HG02759 (cell line): Measurements from ENCODE around the gene C17orf107.
A peak's percentile ranks its signal among the peaks of the same experiment; 100 is the strongest.
"Not testable (repeated sequence)": the region's sequence is repeated elsewhere in the genome, so short reads cannot be mapped to it uniquely, and the experiment has no call there.

Experiments used
- ATAC-seq: cut with Tn5 transposase; IDR thresholded peaks from one replicate; pipeline ENCODE4 v1.9.1; 2021; ENCODE audit warnings: mild to moderate bottlenecking, moderate library complexity; ENCODE audit not compliant: unreplicated experiment

Gene C17orf107

DNA sequence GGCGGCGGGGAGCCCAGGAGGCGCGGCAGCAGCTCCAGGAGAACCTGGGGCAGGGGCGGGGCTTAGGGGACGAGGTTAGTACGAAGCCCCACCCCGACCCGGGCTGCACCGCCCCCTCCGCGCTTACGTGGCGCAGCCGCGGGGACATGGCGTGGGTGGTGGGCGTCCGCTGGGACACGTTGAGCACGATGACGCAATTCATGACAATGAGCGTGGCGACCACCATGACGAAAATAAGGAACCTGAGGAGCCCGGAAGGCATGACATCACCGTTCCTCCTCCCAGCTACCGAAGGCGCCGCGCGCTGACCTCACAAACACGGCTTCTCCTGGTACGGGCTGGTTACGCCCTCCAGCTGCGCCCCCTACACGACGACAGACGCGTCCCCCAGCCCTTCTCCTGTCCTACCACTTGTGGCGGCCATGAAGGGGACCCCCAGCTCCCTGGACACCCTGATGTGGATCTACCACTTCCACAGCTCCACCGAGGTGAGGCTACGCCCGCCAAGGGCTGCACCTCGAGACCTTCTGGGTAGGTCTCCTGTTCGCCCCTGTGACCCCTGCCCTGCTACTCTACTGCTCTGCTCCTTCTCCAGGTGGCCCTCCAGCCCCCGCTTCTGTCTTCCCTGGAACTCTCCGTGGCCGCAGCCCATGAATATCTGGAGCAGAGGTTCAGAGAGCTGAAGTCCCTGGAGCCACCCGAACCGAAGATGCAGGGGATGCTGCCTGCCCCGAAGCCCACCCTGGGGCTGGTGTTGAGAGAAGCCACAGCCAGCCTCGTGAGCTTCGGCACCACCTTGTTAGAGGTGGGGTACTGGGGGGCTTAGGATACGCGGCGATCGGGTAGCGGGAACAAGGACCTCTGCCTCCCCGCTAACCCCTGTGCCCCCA, at the start of gene C17orf107:
Gene C17orf107, plus strand, starts transcription at position 196 of the 890 bp plus-strand sequence. Its CDS starts 227 bp downstream, at position 423.
- ATAC-seq, result peak; percentile 68

DNA sequence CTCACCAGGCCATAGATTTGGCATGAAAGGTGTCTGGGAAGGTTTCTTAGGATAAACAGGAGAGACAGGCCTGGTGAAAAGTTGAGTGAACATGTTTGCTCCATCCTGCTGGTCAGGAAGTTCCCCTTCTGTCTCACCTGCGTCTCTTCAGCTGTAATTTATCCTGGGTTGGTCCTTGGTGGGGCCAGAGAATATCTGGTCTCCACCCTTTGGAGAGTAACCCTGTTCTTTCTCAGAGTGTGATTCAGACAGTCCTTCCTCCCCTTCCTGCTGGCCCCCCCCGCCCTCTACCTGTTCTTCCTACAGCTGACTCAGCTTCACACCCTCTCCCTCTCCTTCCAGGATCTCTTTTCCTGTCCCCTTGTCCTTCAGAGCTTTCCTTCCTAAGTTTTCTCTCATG, 49.1 kb upstream of the C17orf107 start:
- no peak for ATAC-seq

DNA sequence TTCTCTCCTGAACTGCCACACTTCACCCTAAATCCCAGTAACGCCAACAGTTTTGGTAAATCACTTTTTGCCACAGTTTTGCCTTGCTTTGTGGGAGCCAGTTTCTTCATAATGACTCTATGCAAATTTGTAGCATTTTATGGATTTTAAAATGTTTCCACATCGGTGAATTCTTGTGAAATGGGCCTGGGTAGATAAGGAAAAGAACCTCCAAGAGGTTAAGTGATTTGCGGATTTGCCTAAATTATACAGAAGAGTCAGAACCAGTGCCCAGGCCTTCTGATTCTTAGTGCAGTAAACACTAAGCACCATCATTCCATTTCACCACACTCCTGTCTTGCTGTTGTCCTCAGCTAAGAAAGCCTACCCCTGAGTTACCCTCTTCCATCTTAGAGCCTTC, 48.3 kb upstream of the C17orf107 start:
- no peak for ATAC-seq

DNA sequence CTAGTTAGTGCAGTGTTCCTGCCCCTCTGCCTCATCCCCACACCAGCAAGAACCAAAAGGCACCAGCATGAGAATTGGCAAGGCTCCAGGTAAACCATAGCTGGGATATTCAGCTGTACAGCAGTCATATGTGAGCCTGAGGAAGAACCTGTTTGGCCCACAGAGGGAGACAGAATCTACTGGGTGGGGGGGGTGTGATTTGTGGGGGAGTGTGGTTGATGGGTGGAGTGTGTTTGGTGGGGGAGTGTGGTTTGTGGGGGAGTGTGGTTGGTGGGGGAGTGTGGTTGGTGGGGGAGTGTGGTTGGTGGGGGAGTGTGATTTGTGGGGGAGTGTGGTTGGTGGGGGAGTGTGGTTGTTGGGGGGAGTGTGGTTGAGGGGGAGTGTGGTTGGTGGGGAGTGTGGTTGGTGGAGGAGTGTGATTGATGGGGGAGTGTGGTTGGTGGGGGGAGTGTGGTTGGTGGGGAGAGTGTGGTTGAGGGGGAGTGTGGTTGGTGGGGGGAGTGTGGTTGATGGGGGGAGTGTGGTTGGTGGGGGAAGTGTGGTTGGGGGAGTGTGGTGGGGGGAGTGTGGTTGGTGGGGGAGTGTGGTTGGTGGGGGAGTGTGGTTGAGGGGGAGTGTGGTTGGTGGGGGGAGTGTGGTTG, 46.6 kb upstream of the C17orf107 start:
- ATAC-seq, result no peak

DNA sequence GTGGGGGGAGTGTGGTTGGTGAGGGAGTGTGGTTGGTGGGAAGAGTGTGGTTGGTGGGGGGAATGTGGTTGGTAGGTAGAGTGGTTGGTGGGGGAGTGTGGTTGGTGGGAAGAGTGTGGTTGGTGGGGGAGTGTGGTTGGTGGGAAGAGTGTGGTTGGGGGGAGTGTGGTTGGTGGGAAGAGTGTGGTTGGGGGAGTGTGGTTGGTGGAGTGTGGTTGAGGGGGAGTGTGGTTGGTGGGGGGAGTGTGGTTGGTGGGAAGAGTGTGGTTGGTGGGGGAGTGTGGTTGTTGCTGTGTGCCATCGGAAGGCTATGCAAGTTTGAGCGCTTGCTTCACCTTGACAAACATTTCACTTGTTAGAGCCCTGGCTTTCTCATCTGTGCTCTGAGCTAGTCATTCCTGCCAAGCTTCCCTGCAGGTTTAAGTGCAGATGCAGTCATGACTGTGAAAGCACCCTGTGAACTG, 46.1 kb upstream of the C17orf107 start:
- no peak for ATAC-seq

DNA sequence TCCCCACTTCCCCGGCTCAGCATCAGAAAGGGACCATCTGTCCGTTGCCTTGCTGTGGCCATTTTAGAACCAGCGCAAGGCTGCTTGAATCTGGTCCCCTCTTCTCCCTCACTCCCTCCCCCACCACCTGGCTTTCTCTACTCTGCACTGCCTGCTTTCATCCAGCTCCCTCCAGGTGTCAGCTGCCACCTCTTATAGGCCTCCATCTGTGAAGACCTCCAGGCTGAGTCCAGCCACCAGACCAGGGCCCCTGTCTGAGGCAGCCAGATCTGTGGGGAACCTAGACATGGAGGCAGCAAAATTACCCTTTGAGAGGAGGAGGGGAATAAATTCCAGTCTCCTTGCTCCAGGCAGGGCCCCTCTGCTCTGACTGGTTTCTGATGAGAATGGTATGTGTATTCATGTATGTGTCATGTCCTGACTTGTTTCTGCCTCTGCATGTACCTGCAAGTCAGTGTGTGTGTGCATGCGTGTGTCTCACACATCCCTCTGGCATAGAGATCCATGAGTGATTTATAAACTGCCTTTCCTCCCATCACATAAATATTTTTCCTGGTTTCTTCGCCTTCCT, 45.1 kb upstream of the C17orf107 start:
- no peak for ATAC-seq

DNA sequence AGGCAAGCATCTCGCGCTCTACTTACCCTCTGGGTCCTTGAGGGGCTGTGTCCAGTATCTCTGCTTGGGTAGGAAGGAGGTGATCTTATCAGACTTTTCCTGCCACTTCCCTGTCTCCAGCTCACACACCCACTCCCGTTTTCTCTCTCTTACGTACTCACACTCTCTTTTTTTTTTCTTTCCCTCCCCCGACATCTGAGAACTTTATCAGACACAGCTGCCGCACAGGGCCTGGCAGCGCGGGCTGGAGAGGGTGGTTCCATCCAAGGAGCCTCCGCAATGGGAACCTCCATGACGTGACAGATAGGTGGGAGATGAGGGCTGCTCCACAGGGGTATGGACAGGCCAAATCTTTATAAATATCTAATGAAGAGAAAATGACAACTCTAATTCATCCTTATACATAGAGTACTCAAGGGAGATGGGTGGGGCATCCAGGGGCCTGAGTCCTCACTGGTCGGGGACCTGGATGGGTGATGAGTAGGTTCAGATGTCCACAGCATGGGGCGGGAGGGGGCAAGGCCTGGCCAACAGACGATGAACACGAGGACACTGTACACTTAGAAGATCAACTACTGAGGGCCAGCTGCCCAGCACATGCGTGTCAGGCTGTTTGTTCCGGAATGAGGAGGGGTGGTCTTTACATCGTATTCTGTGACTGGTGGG, 42.9 kb upstream of the C17orf107 start:
- no peak for ATAC-seq

DNA sequence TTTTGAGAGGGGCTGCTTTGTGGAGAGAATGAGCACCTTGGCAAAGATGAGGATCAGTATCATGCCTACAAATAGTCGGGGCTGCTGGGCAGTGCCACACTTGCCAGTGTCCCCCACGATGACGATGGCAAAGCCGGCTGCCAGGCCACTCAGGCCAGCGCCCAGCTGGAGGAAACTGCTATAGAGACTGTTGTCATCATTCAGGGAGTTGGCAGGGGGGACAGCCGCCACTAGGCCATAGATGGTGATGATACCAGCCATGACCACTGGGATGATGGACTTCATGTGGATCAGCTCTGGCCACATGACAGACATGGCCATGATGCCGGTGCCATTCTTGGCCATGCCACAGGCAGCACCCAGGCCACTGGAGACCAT, 42.4 kb upstream of the C17orf107 start:
- no peak for ATAC-seq

DNA sequence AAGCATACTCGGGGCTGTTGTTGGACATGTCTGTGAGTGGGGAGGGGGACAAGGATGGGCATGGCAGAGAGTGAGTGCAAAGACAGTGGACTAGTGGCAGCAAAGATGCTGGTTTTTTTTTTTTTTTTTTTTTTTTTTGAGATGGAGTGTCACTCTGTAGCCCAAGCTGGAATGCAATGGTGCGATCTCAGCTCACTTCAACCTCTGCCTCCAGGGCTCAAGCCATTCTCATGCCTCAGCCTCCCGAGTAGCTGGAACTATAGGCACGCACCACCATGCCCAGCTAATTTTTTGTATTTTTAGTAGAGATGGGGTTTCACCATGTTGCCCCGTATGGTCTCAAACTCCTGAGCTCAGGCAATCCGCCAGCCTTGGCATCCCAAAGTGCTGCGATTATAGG, 42.0 kb upstream of the C17orf107 start:
- not testable (repeated sequence) for ATAC-seq

DNA sequence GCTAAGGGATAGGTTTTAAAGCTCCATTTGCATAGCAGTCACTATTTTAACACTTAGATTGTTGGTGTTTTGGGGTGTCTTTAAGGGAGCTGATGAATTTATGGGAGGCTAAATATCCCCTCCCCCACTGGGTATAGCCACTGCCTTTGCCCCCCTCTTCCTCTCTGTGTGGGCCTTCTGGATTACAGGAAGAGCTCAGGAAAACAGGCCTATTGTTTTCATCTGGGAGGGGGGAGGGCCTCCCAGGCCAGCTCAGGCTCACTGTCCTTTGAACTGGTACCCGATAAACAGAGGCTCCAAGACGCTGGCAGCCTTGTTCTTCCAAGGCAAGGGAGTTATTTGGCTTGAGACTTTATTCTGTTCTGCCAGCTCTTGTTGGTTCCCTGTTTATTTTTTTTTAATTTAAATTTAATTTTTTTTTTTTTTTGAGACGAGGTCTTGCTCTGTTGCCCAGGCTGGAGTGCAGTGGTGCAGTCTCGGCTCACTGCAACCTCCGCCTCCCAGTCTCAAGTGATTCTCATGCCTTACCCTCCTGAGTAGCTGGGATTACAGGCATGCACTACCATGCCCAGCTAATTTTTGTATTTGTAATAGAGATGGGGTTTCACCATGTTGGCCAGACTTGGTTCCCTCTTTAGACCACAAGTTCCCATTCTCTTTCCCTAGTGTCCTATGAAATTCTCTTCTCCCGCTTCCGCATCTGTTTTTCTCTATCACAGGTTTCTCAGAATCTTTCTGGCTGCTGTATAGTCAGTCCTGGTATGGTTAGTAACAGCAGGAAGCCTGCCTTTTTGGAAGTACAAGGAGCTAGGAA, 41.1 kb upstream of the C17orf107 start:
- ATAC-seq, result no peak

DNA sequence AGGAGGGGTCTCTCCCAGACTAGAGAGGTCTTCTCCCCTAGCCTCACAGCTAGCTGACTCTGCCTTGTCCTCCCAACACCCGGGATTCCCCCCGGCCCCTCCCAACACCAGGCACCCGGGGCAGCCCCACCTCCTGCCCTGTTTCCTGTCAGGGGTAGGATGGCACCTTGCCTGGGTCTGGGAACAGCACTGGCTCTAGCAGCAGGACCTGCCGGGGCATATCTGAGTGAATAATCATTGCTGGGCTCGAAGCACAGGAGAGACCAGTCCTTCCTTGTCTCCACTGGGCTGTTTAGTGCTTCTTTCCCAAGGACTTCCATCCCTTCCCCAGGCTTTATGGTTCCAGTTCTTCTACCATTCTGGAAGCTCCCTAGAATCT, 40.5 kb upstream of the C17orf107 start:
- ATAC-seq, result no peak

DNA sequence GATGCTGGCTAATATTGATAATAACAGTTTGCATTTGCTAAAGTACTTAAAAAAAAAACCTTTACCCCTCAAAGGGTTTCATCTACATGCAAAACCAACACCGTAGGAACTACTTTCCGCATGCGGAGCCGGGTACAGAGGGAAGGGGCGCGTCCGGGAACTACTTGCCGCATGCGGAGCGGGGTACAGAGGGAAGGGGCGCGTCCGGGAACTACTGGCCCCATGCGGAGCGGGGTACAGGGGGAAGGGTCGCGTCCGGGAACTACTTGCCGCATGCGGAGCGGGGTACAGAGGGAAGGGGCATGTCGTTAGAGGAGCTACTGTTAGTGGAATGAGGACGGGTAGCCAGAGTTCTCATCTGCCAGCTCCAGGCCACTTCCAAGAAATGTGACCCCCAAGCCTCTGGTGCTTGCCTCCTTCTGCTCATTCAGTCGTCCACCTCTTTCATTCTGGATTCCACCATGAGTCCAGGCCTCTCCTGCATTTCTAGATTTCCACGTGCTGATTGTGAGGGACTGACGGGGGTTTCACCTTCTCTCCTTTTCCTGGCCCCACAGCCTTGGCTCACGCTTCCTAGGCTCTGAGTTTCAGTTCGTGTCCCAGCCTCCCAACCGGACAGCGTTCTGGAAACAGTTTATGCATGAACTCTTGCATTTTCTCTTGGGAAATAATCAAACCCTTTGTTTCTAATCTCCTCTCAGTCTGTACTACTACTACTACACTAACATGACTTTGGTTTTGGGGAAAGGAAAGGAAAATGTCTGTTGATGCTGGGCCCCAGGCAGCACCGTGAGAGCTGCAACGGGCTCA, 39.3 kb upstream of the C17orf107 start:
- ATAC-seq, result no peak

DNA sequence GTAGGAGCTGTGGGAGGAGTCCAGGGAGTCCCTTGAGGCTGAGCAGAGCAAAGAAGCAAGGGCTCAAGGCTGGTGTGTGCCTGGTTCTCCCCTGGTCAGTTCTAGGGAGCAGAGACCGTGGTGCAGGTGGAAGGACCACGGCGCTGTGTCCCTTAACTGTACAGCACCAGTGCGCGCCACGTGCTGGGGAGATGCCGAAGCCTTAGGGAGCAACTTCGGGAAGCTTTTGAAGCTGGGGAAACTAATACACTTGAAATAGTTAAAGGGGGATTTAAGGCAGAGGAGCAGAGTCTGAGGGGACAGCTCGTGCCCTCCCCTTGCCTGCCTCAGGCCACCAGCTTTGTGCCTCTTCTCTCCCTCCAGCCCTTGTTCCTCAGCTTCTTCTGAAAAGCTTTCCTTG, 38.7 kb upstream of the C17orf107 start:
- no peak for ATAC-seq

DNA sequence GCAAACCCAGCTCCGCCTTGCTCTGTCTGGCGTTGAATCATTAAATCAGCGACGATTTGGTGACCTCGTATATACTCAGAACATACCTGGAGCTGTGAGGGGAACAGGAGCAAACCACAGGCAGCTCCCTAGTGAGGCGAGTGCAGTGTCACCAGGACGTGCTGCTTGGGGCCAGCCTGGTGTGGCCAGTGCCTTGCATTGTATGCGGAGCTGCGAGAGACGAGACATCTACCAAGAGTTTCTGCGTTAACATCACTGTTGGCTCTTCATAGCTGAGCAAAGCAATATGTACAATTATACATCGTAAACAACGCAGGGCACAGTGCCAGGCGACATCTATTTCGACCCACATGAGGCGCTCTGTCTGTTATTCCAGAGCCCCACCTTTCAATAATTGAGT, 38.3 kb upstream of the C17orf107 start:
- ATAC-seq, result no peak

DNA sequence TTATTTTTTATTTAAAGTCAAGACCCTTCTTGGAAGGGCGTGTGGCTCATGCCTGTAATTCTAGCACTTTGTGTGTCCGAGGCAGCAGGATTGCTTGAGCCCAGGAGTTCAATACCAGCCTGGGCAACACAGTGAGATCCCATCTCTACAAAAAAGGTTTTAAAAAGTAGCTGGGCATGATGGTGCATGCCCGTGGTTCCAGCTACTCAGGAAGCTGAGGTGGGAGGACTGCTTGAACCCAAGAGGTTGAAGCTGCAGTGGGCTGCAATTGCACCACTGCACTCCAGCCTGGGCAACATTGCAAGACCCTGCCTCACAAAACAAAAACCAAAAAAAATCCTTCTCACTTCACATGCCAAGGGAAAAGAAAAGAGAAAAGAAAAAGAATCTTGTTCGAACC, 36.6 kb upstream of the C17orf107 start:
- ATAC-seq, result no peak

DNA sequence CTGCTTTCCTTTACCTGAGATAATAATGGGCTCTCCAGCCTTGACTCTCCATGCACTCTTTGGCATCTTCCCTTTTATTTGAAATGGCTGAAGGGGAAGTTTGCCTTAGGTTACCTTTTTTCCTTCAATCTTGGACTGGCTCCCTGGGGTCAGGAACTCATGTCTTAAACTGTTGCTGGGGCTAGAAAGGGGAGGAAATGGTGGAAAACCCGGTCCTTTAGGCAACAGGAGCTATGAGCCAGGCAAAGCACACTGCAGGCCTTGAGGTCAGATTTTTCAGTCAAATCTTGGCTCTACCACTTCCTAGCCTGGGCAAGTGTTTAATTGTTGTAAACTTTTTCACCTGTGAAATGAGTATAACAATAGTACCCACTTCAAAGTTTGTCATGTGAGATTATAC, 36.0 kb upstream of the C17orf107 start:
- ATAC-seq, result no peak

DNA sequence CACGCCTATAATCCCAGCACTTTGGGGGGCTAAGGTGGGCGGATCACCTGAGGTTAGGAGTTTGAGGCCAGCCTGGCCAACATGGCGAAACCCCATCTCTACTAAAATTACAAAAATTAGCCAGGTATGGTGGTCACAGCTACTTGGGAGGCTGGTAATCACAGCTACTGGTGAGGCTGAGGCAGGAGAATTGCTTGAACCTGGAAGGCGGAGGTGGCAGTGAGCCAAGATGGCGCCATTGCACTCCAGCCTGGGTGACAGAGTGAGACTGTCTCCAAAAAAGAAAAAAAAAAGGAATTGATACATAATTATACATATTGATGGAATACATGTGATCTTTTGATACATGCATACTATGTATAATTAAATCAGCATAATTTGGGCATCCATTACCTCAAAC, 31.8 kb upstream of the C17orf107 start:
- not testable (repeated sequence) for ATAC-seq

DNA sequence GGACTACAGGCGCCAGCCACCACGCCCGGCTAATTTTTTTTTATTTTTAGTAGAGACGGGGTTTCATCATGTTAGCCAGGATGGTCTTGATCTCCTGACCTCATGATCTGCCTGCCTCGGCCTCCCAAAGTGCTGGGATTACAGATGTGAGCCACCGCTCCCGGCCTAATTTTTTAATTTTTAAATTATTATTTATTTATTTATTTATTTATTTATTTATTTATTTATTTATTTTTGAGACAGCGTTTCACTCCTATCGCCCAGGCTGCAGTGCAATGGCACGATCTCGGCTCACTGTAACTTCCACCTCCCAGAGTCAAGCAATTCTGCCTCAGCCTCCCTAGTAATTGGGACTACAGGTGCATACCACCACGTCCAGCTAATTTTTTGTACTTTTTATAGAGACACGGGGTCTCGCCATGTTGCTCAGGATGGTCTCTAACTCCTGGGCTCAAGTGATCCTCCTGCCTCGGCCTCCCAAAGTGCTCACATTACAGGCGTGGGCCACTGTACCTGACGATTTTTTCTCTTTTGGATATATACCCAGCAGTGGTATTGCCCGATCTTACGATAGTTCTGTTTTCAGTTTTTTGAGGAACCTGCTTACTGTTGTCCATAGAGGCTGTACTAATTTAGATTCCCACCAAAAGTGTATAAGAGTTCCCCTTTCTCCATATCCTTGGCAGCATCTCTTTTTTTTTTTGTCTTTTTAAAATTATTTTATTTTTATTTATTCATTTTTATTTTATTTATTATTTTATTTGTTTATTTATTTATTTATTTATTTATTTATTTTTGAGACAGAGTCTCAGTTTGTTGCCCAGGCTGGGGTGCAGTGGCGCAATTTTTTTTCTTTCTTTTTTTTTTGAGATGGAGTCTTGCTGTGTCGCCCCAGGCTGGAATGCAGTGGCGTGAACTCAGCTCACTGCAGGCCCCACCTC, 30.0 kb upstream of the C17orf107 start:
- ATAC-seq, result not testable (repeated sequence)

DNA sequence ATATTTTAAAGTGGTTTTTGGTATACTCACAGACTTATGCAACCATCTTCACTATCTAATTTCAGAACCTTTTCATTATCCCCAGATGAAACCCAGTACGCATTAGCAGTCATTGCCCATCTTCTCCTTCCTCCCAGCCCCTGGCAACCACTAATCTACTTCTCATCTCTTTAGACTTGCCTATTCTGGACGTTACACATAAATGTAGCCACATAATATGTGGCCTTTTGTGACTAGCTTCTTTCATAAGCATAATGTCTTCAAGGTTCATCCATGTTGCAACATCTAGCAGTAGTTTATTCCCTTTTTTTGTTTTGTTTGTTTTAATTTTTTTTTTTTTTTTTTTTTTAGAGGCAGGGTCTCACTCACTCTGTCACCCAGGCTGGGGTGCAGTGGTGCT, 28.5 kb upstream of the C17orf107 start:
- ATAC-seq, result no peak
